ENCODE results near the gene PLCB4. TPM values are rescaled to one million over a fixed set of nuclear protein-coding genes. Genes with fewer than 3 reads are reported as not detected.

PLCB4 gene
- total RNA-seq, result 10 to 100 TPM; 22.8 to 42.2 (median 28.3) TPM
- polyA plus RNA-seq, result 9.4 TPM
- long read RNA-seq, donor 1, partial matches to known transcripts, result 23 of 52 reads
- long read RNA-seq, donor 1, other reads (novel, unspliced or antisense), result 29 of 52 reads
- long read RNA-seq, donor 2, partial matches to known transcripts, result 8 of 22 reads
- long read RNA-seq, donor 2, other reads (novel, unspliced or antisense), result 14 of 22 reads
- long read RNA-seq, donor 3, partial matches to known transcripts, result 8 of 24 reads
- long read RNA-seq, donor 3, other reads (novel, unspliced or antisense), result 16 of 24 reads
- long read RNA-seq, donor 4, full-length matches to known transcripts, result 1 of 26 reads
- long read RNA-seq, donor 4, partial matches to known transcripts, result 4 of 26 reads
- long read RNA-seq, donor 4, other reads (novel, unspliced or antisense), result 21 of 26 reads

DNA sequence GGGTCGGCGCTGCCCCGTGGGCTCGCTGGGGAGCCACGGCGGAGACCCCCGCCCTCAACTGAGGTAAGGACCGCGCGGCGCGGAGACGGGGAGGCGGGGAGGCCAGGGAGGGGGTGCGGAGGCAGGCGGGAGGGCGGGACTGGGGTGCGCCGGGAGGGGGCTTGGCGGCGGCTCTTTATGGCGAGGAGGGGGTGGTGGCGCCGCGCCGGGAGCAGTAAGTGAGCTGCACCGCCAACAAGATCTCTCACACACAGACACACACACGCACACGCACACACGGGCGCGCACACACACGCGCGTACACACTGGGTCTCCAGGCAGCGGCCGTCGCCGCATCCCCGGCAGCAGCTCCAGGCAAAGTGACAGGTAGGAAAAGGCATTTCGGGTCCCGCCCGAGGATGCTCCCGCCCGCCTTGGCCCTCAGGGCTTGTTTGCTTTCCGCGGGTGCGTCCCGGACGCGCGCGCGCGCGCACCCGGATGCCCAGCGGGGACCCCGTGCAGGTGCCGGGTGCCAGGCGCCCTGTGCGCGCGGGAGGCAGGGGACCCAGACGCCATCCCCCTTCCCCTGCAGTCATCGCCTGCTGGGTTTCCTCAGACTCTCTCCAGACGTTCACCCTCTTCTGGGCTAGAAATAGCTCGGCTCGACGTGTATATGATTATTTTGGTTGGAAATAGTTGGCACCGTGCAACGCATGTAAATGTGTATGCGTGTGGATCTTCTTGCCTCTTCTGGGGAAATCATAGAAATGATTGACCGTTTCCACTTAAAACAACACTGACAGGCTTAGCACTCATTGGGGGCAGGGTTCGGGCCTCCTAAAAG is at the start of gene PLCB4:
Gene PLCB4, plus strand, starts transcription at position 247 of the 823 bp plus-strand sequence. CDS start 238,728 bp downstream, outside the sequence.
- ATAC-seq (peak; percentile 33 to 52), DNase-seq (peak; percentile 46 to 80 (median 80))
- no peaks in the 10 kb centered on the region for H3K9me3 ChIP-seq (ENCODE audit: control insufficient read depth, low read length)
- H3K4me3 ChIP-seq (ENCODE audit: low read length), result peak within 1 kb of the TSS; percentile 92
- intact Hi-C loops (cut with DNase I), result loop anchor here in 2 of 4 donors (5.0 to 10.0 kb wide), 2 partner anchors 214 to 288 kb away; no protein-coding TSS in a partner anchor
- under 1% methylated on average over 75 of the region's 75 CpGs for whole genome bisulfite sequencing
- H3K27me3 ChIP-seq (ENCODE audit: control insufficient read depth, insufficient read depth), result no peaks in the 10 kb centered on the region
- peaks cover 5% of the 10 kb centered on the region for H3K4me1 ChIP-seq (ENCODE audit: control insufficient read depth, insufficient read depth, low read length)
- peak within 1 kb of the TSS; percentile 76 for H3K27ac ChIP-seq (ENCODE audit: low read length)

DNA sequence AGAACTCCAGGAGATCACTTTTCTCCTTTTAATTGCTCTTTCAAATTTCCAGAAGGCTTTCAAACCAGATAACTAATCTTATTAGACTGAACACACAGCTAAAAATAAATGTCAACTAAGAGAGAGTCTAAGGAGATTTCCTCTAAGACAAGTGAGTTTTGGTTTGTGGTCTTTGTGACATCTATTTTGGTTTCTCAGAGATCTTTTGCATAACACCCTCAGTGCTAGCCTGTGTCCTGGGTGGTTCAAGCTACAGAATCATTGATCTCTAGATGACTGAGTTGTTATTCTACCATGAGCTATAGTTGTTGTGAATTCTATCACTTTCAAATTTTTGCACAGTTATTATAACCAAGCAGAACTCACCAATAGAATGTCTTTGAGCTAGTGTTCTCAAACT is 49.1 kb upstream of the PLCB4 start:
- no peak overlapping the region for H3K4me3 ChIP-seq (ENCODE audit: low read length)
- DNase-seq, result no peak
- ATAC-seq, result no peak
- H3K27ac ChIP-seq (ENCODE audit: low read length), result no peak overlapping the region
- intact Hi-C loops (cut with DNase I), result no loop called here
- H3K27me3 ChIP-seq (ENCODE audit: control insufficient read depth, insufficient read depth), result no peaks in the 10 kb centered on the region
- no peaks in the 10 kb centered on the region for H3K9me3 ChIP-seq (ENCODE audit: control insufficient read depth, low read length)
- H3K4me1 ChIP-seq (ENCODE audit: control insufficient read depth, insufficient read depth, low read length), result no peaks in the 10 kb centered on the region

DNA sequence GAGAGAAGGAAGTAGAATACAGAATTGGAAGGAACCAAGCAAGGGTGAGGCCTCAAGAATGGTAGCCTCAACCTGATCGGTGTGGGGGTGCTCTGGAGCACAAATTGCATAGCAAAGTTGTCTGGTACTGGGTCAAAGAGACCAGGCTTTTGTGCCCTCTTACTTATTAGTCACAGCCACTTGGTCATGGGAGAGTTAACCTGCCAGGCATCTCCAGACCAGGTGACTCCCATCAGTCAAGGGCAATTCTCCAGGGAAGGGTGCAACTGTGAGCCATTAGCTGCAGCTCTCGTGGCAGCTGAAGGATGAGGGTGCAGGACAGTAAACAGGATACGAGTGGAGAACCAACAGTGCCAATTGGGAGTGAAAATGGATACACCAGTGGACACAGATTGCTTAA is 47.7 kb upstream of the PLCB4 start:
- H3K27ac ChIP-seq (ENCODE audit: low read length), result no peak overlapping the region
- no peak for DNase-seq
- ATAC-seq, result no peak
- H3K4me1 ChIP-seq (ENCODE audit: control insufficient read depth, insufficient read depth, low read length), result no peaks in the 10 kb centered on the region
- H3K9me3 ChIP-seq (ENCODE audit: control insufficient read depth, low read length), result no peaks in the 10 kb centered on the region
- H3K27me3 ChIP-seq (ENCODE audit: control insufficient read depth, insufficient read depth), result no peaks in the 10 kb centered on the region
- 74% methylated on average over 3 of the region's 3 CpGs for WGBS
- H3K4me3 ChIP-seq (ENCODE audit: low read length), result no peak overlapping the region
- intact Hi-C loops (cut with DNase I), result no loop called here

DNA sequence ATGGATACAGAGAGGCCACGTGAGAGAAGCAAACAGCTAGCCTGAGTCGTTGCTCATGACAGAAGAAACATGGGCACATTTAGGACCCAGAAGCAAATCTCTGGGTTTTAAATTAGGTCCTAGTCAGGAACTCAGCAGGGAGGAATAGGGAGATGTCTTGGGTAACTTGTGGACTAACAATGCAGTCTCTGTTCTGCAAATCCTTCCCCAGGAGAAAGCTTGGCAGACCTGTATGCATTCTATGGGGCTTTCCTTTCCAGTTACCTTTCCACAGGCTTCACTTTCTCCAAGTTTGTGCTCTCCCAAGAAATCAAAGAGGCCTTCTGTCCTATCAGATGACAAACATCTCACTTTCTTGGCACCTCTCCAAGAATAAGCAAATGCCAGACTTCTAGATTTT is 47.2 kb upstream of the PLCB4 start:
- no peaks in the 10 kb centered on the region for H3K4me1 ChIP-seq (ENCODE audit: control insufficient read depth, insufficient read depth, low read length)
- H3K4me3 ChIP-seq (ENCODE audit: low read length), result no peak overlapping the region
- DNase-seq (peak in 1 of 3 donors; percentile 19), ATAC-seq (peak; percentile 72 to 74)
- WGBS, result 64% methylated on average over 2 of the region's 2 CpGs
- H3K27ac ChIP-seq (ENCODE audit: low read length), result no peak overlapping the region
- no peaks in the 10 kb centered on the region for H3K27me3 ChIP-seq (ENCODE audit: control insufficient read depth, insufficient read depth)
- intact Hi-C loops (cut with DNase I), result no loop called here
- no peaks in the 10 kb centered on the region for H3K9me3 ChIP-seq (ENCODE audit: control insufficient read depth, low read length)

DNA sequence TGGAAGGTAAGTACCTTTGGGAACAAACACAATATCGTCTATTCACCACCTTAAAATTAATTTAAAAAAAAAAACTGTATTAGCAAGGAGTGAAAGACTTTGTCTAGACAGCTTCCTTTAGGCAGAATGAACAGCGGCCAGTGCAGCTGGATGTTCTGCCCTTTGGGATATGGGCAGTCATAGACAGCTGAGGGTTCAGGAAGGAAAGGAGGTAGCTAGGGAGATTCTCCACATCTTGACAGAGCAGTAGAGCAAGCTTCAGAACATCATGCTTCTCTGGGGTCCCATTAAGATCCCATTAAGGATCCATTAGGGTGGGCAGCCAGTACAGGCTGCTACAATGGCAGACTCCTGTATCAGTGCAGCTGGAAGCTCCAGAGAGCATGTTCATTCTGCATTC is 46.5 kb upstream of the PLCB4 start:
- H3K4me1 ChIP-seq (ENCODE audit: control insufficient read depth, insufficient read depth, low read length), result no peaks in the 10 kb centered on the region
- no peaks in the 10 kb centered on the region for H3K27me3 ChIP-seq (ENCODE audit: control insufficient read depth, insufficient read depth)
- ATAC-seq (no peak), DNase-seq (no peak)
- no peak overlapping the region for H3K27ac ChIP-seq (ENCODE audit: low read length)
- 77% methylated on average over 2 of the region's 2 CpGs for WGBS
- no peak overlapping the region for H3K4me3 ChIP-seq (ENCODE audit: low read length)
- intact Hi-C loops (cut with DNase I), result no loop called here
- H3K9me3 ChIP-seq (ENCODE audit: control insufficient read depth, low read length), result no peaks in the 10 kb centered on the region

DNA sequence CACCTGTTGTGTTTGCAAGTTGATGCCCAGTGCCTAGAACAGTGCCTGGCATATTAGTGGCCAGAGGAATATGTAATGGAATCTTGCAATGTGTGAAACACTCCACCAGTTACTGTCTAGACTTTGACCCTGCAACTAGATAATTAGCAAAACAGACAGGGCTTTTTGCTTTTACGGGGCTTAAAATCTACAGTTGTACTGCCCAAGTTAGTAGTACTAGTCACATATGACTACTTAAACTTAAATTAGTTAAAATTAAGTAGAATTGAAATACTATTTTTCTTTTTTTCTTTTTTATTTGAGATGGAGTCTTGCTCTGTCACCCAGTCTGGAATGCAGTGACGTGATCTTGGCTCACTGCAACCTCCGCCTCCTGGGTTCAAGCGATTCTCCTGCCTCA is 44.3 kb upstream of the PLCB4 start:
- no peak for DNase-seq
- H3K4me1 ChIP-seq (ENCODE audit: control insufficient read depth, insufficient read depth, low read length), result no peaks in the 10 kb centered on the region
- no peak for ATAC-seq
- H3K27me3 ChIP-seq (ENCODE audit: control insufficient read depth, insufficient read depth), result no peaks in the 10 kb centered on the region
- intact Hi-C loops (cut with DNase I), result no loop called here
- WGBS, result 96% methylated on average over 4 of the region's 4 CpGs
- H3K4me3 ChIP-seq (ENCODE audit: low read length), result no peak overlapping the region
- no peak overlapping the region for H3K27ac ChIP-seq (ENCODE audit: low read length)
- no peaks in the 10 kb centered on the region for H3K9me3 ChIP-seq (ENCODE audit: control insufficient read depth, low read length)

DNA sequence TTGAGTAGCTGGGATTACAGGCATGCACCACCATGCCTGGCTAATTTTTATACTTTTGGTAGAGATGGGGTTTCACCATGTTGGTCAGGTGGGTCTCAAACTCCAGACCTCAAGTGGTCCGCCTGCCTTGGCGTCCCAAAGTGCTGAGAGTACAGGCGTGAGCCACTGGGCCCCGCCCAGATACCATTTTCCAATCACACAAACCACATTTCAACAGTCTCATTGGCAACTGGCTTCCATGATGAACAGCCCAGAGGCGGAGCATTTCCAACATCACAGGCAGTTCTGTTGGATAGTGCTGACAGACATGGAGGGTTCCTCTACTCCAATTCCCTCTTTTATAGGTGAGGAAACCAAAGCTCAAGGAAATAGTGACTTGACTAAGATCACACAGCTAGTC is 43.9 kb upstream of the PLCB4 start:
- DNase-seq (no peak), ATAC-seq (no peak)
- no peaks in the 10 kb centered on the region for H3K27me3 ChIP-seq (ENCODE audit: control insufficient read depth, insufficient read depth)
- no peaks in the 10 kb centered on the region for H3K4me1 ChIP-seq (ENCODE audit: control insufficient read depth, insufficient read depth, low read length)
- intact Hi-C loops (cut with DNase I), result no loop called here
- H3K9me3 ChIP-seq (ENCODE audit: control insufficient read depth, low read length), result no peaks in the 10 kb centered on the region
- no peak overlapping the region for H3K27ac ChIP-seq (ENCODE audit: low read length)
- WGBS, result 97% methylated on average over 5 of the region's 5 CpGs
- no peak overlapping the region for H3K4me3 ChIP-seq (ENCODE audit: low read length)

DNA sequence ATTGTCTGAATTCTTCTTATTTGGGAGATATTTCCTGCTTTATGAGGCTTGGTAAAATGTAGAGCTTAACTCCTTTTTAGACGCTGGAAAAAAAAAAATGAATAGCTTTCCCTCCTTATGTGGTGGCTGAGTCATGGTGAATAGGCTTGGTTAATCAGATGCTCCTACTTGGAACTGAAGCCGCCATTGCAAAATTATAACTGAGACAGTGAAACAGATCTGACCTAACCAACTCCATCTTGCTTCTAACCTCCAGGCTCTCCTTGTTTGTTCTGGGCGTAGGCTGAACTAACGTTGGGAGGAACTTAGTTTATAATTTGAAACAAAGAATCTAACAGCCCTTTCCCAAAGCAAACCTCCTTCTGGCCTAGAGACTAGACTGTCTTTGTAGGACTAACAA is 43.2 kb upstream of the PLCB4 start:
- H3K27me3 ChIP-seq (ENCODE audit: control insufficient read depth, insufficient read depth), result no peaks in the 10 kb centered on the region
- H3K4me1 ChIP-seq (ENCODE audit: control insufficient read depth, insufficient read depth, low read length), result no peaks in the 10 kb centered on the region
- ATAC-seq (no peak), DNase-seq (no peak)
- H3K4me3 ChIP-seq (ENCODE audit: low read length), result no peak overlapping the region
- intact Hi-C loops (cut with DNase I), result no loop called here
- 82% methylated on average over 4 of the region's 4 CpGs for WGBS
- no peak overlapping the region for H3K27ac ChIP-seq (ENCODE audit: low read length)
- no peaks in the 10 kb centered on the region for H3K9me3 ChIP-seq (ENCODE audit: control insufficient read depth, low read length)

DNA sequence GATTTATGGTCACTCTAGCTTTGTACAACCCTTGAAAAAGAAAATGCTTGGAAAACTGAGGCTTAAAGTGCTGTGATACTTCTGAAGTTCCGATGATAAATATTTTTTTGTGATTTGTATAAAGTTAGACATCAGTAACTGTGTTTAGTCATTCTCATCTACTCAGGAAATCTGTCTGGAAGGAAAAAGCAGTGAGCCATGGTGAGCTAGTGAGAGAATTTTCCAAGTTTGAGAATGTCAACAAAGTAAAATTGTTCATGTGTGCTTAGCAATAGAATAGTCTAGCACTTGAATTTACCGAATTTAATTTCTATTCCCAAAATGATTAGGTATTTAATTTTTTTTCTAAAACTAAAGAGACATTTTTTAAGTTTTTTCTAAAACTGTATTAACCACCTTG is 41.3 kb upstream of the PLCB4 start:
- H3K4me1 ChIP-seq (ENCODE audit: control insufficient read depth, insufficient read depth, low read length), result no peaks in the 10 kb centered on the region
- no peak for ATAC-seq
- intact Hi-C loops (cut with DNase I), result no loop called here
- DNase-seq, result no peak
- H3K4me3 ChIP-seq (ENCODE audit: low read length), result no peak overlapping the region
- no peaks in the 10 kb centered on the region for H3K27me3 ChIP-seq (ENCODE audit: control insufficient read depth, insufficient read depth)
- 86% methylated on average over 2 of the region's 2 CpGs for WGBS
- no peak overlapping the region for H3K27ac ChIP-seq (ENCODE audit: low read length)
- H3K9me3 ChIP-seq (ENCODE audit: control insufficient read depth, low read length), result no peaks in the 10 kb centered on the region

DNA sequence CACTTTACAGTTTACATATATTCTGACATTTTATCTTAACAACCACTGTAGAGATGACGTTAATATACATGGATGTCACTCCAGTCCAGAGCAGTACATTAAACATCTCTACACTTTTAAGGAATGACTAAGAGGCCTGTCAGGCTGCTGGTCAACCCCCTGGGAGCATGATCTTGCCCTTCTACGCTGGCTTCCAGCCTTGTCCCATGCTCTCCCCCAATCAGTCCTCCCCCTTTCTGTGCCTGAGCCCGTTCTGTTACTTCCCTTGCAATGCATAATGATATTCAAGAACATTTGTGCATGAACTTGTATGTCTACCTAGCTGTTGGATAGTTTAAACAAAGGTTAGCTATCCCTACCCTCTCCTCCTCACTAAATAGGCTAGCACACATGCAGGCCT is 40.5 kb upstream of the PLCB4 start:
- WGBS, result 72% methylated on average over 3 of the region's 3 CpGs
- ATAC-seq (no peak), DNase-seq (no peak)
- Histone ChIP-seq H3K27me3 (ENCODE audit: control insufficient read depth, insufficient read depth) (no peaks in the 10 kb centered on the region), H3K4me1 (ENCODE audit: control insufficient read depth, insufficient read depth, low read length) (no peaks in the 10 kb centered on the region), H3K27ac (ENCODE audit: low read length) (no peak overlapping the region), H3K4me3 (ENCODE audit: low read length) (no peak overlapping the region), H3K9me3 (ENCODE audit: control insufficient read depth, low read length) (no peaks in the 10 kb centered on the region)
- intact Hi-C loops (cut with DNase I), result no loop called here

DNA sequence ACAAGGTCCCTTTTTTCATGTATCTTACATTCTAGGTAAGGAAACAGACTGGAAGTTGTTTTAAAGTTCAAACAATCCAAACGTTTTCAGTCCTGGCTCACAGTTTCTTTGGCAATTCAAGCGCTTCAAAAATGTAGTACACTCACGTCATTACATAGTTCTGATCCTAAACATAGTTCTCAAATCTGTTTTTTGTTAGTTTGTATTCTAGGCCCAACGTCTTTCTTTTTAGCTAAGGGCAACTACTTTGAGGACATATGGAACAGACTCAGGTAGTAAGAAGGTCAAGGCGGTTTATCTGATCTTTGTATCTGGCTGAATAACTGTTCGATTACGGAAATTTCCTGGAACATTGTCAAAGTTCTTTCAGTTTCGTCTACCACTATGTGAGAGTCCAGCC is 36.9 kb upstream of the PLCB4 start:
- H3K27me3 ChIP-seq (ENCODE audit: control insufficient read depth, insufficient read depth), result no peaks in the 10 kb centered on the region
- no peak overlapping the region for H3K4me3 ChIP-seq (ENCODE audit: low read length)
- WGBS, result 61% methylated on average over 8 of the region's 8 CpGs
- DNase-seq (no peak), ATAC-seq (no peak)
- no peak overlapping the region for H3K27ac ChIP-seq (ENCODE audit: low read length)
- no peaks in the 10 kb centered on the region for H3K9me3 ChIP-seq (ENCODE audit: control insufficient read depth, low read length)
- H3K4me1 ChIP-seq (ENCODE audit: control insufficient read depth, insufficient read depth, low read length), result no peaks in the 10 kb centered on the region
- intact Hi-C loops (cut with DNase I), result no loop called here
